Hindlimb muscle (tissue), 1 donor: ENCODE results near the gene ZSWIM6. TPM values are rescaled to one million over a fixed set of nuclear protein-coding genes. Genes with fewer than 3 reads are reported as not detected.

Experiments
- DNase-seq: peaks from one replicate; pipeline ENCODE4 v3.0.0-alpha.2; 2013
- polyA plus RNA-seq: library from polyadenylated mRNA; unstranded; fragments of 120-200 nt; gene quantifications from one replicate; pipeline ENCODE4 v1.2.1, GENCODE V29; 2013; ENCODE audit not compliant: insufficient read length

The ZSWIM6 gene
- polyA plus RNA-seq: 8.8 TPM

- peak; percentile 98 for DNase-seq
These were observed at the start of gene ZSWIM6 for GRCh38 chr5:61331407-61332357. TSS of gene ZSWIM6 (plus strand) at chr5:61332258. CDS start at chr5:61332273, 15 bp downstream.

GRCh38 chr5:61283471-61283870 is 48.6 kb upstream of the ZSWIM6 start:
- DNase-seq: no peak

DNA sequence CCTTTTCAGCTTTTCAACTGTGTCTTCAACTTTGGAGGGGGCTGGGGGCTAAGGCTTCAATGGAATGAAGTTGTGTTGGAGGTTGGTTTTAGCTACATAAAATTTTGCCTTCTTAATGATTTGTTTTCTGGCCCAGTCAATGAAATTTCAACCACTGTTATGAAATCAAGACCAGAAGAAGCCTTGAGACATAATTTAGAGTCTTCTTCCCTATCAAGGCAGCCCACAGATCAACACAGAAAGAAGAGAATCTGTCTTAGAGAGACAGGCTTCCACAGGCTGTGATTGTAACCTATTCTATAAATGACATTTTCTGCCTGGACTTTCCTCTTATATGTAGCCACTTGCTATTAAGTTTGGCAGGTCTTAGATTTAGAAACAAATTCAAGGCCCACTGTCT is 46.5 kb upstream of the ZSWIM6 start:
- no peak for DNase-seq

- no peak for DNase-seq
These were observed 45.5 kb upstream of the ZSWIM6 start for GRCh38 chr5:61286446-61287132.

- no peak for DNase-seq
These were observed 44.6 kb upstream of the ZSWIM6 start for GRCh38 chr5:61287474-61287873.

DNA sequence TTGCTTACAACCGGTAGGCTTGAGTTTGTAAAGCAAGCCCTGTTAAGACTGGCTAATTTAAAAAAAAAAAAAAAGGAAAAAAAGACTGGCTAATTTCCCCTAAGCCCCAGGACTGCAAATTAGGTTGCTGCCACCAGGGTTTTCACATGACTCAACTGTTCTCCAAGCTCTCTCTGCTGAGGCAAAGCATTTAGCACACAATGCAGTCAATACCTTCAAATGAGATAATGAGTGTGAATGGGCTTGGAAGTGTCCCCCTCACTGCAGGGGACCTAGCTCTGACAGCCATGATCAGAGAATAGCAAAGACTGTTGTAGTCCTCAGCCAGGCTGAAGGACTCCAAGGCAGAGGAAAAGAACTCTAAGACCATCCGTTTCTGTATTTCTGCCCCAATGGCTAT is 42.8 kb upstream of the ZSWIM6 start:
- DNase-seq: no peak

DNA sequence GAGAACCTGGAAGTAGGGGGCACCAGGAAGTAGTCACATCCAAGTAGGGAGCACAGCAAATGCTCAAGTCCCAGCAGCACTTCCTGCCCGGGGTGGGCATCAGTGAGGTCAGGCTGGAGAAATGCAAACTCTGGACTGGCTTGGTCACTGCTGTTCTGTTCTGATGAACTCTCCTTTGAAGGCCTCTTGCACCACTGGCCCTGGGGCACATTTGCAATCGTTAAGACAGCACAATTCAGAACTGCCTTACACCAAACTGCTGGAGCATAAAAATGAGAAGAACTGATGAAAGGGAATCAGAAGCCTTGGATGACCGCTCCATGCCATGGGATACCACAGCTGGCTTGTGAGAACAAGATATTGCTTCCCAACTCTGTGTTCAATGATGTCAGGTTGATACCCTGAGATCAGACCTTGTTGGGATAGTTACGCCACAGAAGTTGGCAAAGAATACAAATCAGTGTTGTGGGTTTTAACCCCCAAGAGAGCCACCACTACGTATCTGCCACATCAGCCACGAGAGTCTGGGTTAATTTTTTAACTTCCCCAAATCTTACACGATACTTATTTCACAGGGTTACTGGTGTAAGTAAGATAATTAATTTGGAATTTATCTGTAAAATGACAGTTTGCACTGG is 42.3 kb upstream of the ZSWIM6 start:
- DNase-seq: no peak

DNA sequence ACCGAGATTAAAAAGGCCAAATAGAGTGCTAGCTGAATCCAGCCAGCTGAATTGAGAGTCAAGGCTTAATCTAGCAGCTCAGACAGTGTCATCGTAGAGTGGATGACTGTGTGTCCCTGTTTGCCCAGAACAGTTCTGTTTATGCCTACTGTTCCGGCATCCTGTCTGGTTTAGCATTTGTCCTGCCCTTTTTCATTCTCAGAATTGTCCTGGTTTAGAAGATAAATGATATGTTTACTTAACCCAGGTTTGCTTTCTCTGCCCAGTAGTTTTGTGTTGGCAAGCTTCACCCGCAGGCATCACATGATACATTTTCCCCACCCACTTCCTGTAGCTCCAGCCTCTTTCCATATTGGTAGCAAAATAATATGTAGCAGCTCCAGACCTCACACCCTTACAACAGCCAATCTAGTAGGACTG is 41.3 kb upstream of the ZSWIM6 start:
- no peak for DNase-seq

DNA sequence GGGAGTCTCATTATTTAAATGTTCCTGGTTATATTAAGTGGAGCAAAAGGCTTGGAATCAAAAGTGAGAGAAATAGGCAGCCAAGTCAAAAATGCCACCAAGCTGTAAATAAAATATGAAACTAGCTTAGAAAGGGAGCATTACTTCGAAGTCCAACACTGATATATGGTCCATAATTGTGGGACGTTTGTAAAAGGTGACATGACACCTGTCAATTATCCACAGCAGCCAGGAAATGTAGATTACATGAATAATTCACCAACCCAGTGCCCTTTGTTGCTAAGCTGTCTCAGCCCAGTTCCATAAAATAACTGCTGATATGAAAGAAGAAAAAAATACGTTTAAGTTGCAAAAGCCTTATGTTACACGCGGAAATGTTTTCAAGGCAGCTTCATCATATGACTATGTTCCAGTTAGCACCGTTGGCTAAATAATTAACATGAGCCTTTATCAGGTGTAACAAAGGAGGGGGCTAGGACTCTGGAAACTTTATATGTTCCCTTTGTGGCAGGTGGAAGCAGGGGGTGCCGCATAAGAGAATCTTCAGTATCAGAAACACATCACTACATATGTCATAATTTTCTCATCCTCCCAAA is 39.9 kb upstream of the ZSWIM6 start:
- DNase-seq: no peak

DNA sequence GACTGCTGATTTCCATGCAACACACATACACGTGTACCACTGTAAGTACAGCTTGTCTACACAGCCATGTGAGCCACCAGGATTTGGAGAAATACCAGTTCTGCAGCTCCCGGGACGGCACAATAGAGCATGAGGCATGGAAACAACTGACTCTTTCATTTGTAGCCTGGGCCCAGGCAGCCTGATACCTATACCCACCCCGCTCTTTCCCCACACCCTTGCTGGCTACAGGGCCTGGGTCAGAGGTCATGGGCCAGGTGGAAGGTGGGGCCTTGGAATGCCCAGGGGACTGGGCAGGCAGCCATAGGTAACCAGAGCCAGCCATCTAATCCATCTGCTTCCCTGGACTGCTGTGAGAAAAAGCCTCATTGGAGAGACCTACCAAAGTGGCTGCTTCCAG is 39.0 kb upstream of the ZSWIM6 start:
- no peak for DNase-seq

DNA sequence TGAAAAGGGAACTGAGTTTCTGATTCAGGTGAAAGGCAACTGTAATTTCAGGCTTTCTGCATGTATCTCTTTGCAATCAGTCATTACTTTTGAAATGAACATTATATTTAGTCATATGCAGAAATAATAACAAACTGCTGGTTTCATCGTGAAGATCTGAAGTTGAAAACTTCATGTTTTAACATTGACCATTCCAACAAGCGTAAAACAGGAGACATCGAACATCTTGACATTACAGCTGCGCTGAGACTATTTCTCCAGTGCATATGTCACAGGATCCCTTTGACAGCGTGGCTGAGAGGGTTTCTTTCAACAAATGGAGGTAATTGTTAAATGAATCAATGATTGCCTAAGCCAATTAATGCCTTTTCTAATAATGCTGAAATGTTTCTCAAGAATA is 38.2 kb upstream of the ZSWIM6 start:
- no peak for DNase-seq

DNA sequence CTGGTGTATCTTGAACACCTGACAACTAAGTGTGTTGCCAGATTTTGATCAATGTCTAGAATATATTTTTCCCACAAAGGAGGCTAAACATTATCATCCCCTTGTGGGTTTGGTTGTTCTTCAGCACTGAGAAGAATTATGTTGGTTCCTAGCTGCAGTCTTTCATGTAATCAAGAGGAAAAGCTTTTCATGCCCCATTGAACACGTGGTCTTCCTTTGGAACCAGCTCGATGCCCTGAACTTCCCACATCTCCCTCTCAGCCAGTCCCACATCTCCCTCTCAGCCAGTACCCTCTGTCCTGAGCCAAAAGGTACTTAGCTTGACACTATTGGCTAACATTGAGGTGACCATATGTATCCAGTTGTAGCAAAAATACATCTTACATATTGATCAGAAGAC is 36.7 kb upstream of the ZSWIM6 start:
- DNase-seq: no peak

DNA sequence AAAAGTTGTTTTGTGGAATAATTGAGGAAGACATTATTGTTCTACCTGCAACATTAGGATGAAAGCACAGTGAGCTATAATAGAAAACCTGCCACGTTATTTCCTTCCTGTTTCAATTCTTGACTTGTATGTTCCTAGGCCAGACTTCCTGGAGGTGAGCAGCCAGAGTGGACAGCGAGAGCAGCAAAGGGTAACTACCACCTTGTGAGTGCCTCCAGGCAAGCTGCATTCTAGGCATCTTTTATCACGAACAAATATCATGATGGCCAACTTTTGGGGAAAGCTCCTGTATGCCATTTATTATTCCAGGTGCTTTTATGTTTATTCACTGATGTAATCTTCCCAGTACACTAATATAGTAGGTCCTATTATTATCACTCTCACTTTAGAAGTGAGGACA is 34.0 kb upstream of the ZSWIM6 start:
- DNase-seq: no peak

- DNase-seq: no peak
These were observed 33.5 kb upstream of the ZSWIM6 start for GRCh38 chr5:61298580-61298979.

DNA sequence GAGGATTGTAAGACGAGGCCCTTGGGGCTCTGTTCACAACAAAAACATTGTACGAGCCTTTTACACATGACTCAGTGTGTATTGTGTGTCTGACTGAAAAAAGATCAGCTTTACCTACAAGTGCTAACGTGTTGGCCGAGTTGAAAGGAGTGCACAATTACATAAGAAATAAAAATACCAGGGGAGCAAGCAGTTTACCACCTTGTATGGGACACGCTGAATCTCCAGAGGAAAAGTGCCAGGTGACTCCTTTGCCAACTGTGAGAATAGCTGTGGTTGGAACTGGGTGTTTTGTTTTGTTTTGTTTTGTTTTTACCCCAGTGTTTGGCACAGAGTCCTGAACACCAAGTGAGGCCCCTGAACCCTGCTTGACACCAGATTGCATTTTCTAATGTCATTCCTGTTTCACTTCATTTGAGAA is 32.8 kb upstream of the ZSWIM6 start:
- DNase-seq: no peak

DNA sequence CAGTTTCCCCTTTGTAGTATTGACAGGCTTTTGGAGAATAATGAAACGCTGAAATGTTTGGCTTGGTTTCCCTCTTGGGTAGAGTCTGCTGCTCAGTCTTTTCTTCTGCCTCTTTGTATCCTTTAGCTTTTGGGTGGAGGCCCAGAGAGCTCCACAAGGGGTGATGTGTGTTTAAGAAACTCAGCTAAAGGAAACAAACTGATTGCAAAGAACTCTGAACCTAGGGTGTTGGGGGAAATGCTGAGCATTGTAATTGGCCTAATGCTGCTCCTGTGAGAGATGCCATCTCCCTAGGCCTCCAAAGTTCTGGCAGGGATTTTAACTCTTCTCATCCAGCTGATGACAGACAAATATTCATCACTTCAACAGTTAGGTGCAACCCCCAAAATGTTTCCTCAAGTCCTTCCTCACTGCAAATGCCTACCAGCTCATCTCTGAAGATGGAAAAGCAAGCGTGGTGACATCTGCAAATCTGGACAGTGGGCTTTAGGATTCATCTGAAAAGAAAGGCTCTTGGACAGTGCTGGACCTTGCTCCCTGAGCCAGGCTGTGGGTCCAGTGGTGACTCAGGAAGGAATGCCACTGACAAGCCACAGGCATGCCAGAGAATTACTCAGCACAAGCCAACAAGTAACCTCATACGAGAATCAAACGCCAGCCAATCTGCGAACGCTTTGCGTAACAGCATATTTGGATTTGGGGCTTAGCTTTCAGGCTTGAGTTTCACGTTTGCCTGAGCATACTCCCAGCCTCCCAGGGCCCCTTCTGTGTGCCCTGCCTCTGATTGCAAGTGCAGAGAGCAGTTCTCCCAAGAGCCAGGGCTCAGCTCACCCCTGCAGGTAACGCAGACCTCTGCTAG is 30.5 kb upstream of the ZSWIM6 start:
- DNase-seq: no peak

GRCh38 chr5:61302200-61302563 is 29.9 kb upstream of the ZSWIM6 start:
- no peak for DNase-seq

DNA sequence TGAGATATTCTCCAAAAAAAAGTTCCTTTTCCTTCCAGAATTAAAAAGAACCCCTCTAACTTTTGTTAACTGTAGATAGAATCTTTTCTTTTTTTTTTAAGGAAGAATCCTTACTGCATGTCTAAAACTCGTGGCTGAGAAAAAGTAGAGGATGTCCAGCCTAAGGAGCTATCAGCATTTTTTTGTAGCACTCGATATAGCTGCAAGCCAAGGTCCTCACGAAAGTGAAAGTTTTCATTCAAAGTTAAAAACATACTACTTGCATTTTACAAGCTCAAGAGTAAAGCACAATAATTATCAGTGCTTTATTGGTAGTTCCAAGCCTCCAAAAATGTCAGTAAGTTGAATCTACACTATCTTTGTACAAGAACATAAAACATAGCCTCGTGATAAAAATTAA is 28.7 kb upstream of the ZSWIM6 start:
- no peak for DNase-seq

- no peak for DNase-seq
These were observed 27.3 kb upstream of the ZSWIM6 start for GRCh38 chr5:61304590-61305381.

- no peak for DNase-seq
These were observed 25.4 kb upstream of the ZSWIM6 start for GRCh38 chr5:61306531-61307131.

GRCh38 chr5:61307191-61307590 is 24.9 kb upstream of the ZSWIM6 start:
- no peak for DNase-seq
